Measurements from ENCODE around the gene PCCA.
"Not testable (repeated sequence)": the region's sequence is repeated elsewhere in the genome, so short reads cannot be mapped to it uniquely, and the experiment has no call there.

PCCA gene

GRCh38 chr13:100097821-100098220, 8.9 kb downstream of the PCCA start:
- DNase-seq (ENCODE audit: low read depth), result no peak

- no peak for DNase-seq (ENCODE audit: low read depth)
Measured at GRCh38 chr13:100098445-100099116, 9.7 kb downstream of the PCCA start.

GRCh38 chr13:100099117-100099445, 10.2 kb downstream of the PCCA start:
- not testable (repeated sequence) for DNase-seq (ENCODE audit: low read depth)

- DNase-seq (ENCODE audit: low read depth), result no peak
Measured at GRCh38 chr13:100100115-100100879, 11.4 kb downstream of the PCCA start.

- DNase-seq (ENCODE audit: low read depth), result no peak
Measured at GRCh38 chr13:100102042-100102441, 13.1 kb downstream of the PCCA start.

GRCh38 chr13:100106005-100106404, 17.1 kb downstream of the PCCA start:
- no peak for DNase-seq (ENCODE audit: low read depth)

- DNase-seq (ENCODE audit: low read depth), result no peak
Measured at GRCh38 chr13:100106705-100107104, 17.8 kb downstream of the PCCA start.

- no peak for DNase-seq (ENCODE audit: low read depth)
Measured at GRCh38 chr13:100108913-100109507, 20.1 kb downstream of the PCCA start.

GRCh38 chr13:100110269-100110668, 21.4 kb downstream of the PCCA start:
- DNase-seq (ENCODE audit: low read depth), result no peak

- no peak for DNase-seq (ENCODE audit: low read depth)
Measured at GRCh38 chr13:100112186-100112838, 23.4 kb downstream of the PCCA start.

GRCh38 chr13:100115693-100116254, 26.9 kb downstream of the PCCA start:
- DNase-seq (ENCODE audit: low read depth), result no peak

GRCh38 chr13:100124265-100124664, 35.4 kb downstream of the PCCA start:
- DNase-seq (ENCODE audit: low read depth), result no peak

- no peak for DNase-seq (ENCODE audit: low read depth)
Measured at GRCh38 chr13:100125946-100126345, 37.1 kb downstream of the PCCA start.

GRCh38 chr13:100128373-100128772, 39.5 kb downstream of the PCCA start:
- DNase-seq (ENCODE audit: low read depth), result no peak

GRCh38 chr13:100128838-100129237, 39.9 kb downstream of the PCCA start:
- DNase-seq (ENCODE audit: low read depth), result no peak

- no peak for DNase-seq (ENCODE audit: low read depth)
Measured at GRCh38 chr13:100129605-100130004, 40.7 kb downstream of the PCCA start.

GRCh38 chr13:100130092-100130491, 41.2 kb downstream of the PCCA start:
- DNase-seq (ENCODE audit: low read depth), result no peak

GRCh38 chr13:100130930-100131511, 42.1 kb downstream of the PCCA start:
- no peak for DNase-seq (ENCODE audit: low read depth)

- no peak for DNase-seq (ENCODE audit: low read depth)
Measured at GRCh38 chr13:100131863-100132574, 43.1 kb downstream of the PCCA start.

GRCh38 chr13:100138859-100139491, 50.1 kb downstream of the PCCA start:
- no peak for DNase-seq (ENCODE audit: low read depth)

GRCh38 chr13:100139817-100140216, 50.9 kb downstream of the PCCA start:
- no peak for DNase-seq (ENCODE audit: low read depth)
